GM12874 (cell line): ENCODE data around the gene STK32B.

Experiments
- TF ChIP-seq, protein P1 (sequence below): IDR thresholded peaks from 2 replicates; pipeline ENCODE4 v1.5.1; 2011; ENCODE audit warnings: low read depth, mild to moderate bottlenecking, control low read depth, low read length, moderate library complexity; ENCODE audit not compliant: insufficient read depth

The STK32B gene

GRCh38 chr4:5374994-5375393, 323.7 kb downstream of the STK32B start:
- TF ChIP-seq, protein P1, sequence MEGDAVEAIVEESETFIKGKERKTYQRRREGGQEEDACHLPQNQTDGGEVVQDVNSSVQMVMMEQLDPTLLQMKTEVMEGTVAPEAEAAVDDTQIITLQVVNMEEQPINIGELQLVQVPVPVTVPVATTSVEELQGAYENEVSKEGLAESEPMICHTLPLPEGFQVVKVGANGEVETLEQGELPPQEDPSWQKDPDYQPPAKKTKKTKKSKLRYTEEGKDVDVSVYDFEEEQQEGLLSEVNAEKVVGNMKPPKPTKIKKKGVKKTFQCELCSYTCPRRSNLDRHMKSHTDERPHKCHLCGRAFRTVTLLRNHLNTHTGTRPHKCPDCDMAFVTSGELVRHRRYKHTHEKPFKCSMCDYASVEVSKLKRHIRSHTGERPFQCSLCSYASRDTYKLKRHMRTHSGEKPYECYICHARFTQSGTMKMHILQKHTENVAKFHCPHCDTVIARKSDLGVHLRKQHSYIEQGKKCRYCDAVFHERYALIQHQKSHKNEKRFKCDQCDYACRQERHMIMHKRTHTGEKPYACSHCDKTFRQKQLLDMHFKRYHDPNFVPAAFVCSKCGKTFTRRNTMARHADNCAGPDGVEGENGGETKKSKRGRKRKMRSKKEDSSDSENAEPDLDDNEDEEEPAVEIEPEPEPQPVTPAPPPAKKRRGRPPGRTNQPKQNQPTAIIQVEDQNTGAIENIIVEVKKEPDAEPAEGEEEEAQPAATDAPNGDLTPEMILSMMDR: no peak

- TF ChIP-seq, protein P1: no peak
These were observed 324.7 kb downstream of the STK32B start for GRCh38 chr4:5376015-5376414.

DNA sequence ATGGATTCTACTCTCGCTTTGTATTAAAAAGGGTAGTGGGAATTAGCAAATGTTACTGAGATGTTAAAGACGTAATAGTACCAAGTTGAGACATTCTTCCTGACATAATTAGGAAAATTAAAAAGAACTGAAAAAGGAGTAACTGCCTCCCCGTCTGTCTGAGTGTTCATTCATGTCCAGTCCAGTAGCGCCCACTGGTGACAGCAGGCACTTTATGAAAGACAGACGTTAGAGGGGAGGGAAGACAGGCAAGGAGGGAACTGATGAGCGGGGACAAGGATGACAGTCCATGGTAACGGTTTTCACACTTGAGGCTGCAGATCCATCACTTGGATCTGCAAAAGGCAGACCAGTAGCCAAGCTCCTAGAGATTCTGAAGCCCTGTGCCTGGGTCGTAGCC, 326.7 kb downstream of the STK32B start:
- TF ChIP-seq, protein P1: no peak

DNA sequence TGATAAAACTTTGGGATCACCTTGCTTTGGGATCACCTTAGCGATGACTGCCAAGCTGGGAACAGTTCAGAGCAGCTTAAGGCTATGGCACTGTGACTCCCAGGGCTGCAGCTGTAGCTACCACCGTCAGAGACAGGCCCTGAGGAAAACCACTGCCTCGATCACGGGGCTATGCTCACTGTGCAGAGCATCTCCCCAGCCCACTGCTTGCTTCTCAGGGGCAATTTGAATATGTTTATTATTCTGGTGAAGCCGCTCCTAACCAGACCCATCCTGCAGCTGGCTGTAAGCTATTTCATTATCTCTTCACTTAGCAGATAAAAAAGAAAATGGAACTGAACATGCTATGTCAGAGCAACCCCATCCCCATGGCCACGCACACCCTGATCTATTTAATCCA, 328.6 kb downstream of the STK32B start:
- TF ChIP-seq, protein P1: no peak

- TF ChIP-seq, protein P1: no peak
These were observed 330.7 kb downstream of the STK32B start for GRCh38 chr4:5381961-5382441.

GRCh38 chr4:5383191-5383980, 332.1 kb downstream of the STK32B start:
- TF ChIP-seq, protein P1: no peak

DNA sequence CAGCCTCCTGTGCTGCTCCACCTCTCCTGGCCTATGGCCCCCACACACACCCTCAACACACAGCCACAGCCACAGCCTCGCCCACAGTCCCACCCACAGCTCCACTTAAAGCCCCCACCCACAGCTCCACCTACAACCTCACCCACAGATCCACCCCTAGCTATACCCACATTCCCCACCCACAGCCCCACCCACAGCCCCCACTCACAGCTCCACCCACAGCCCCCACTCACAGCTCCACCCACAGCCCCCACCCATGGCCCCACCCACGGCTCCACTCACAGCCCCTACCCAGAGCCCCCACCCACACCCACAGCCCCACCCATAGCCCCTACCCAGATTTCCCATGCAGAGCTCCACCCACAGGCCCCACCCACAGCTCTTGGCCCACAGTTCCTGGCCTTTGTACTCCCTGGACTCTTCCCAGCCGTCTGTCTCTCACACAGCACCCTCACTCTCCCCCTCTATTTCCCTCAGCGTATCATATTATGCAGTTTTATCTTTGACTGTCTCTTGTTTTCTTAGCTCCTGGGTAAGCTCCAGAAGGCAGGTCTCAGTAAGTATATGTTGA, 334.5 kb downstream of the STK32B start:
- TF ChIP-seq, protein P1: no peak
